ENCODE measurements around the gene TGFB2. TPM values are rescaled to one million over a fixed set of nuclear protein-coding genes. Genes with fewer than 3 reads are reported as not detected.

Gene TGFB2
- total RNA-seq, 1 experiment from 2014 or later: 0.92 TPM

DNA sequence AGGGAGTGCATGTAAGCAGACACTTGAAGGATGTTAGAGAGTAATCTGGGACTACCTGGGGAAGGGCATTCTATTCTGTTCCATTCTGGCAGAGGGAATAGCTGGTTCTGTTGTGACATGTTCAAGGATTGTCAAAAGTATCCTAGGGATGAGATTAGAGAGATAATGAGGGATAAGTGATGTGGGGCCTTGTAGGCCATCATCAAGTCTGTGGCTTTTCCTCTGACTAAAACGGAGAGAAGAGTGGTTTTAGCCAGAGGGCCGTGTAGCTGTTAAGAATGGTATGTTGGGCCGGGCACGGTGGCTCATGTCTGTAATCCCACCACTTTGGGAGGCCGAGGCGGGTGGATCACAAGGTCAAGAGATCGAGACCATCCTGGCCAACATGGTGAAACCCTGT is 23.6 kb downstream of the TGFB2 start:
- DNase-seq: no peak
- H3K36me3 ChIP-seq: no peaks in the 10 kb centered on the region
- H3K4me3 ChIP-seq: no peak overlapping the region
- no peaks in the 10 kb centered on the region for H3K27me3 ChIP-seq
- no peaks in the 10 kb centered on the region for H3K9me3 ChIP-seq

DNA sequence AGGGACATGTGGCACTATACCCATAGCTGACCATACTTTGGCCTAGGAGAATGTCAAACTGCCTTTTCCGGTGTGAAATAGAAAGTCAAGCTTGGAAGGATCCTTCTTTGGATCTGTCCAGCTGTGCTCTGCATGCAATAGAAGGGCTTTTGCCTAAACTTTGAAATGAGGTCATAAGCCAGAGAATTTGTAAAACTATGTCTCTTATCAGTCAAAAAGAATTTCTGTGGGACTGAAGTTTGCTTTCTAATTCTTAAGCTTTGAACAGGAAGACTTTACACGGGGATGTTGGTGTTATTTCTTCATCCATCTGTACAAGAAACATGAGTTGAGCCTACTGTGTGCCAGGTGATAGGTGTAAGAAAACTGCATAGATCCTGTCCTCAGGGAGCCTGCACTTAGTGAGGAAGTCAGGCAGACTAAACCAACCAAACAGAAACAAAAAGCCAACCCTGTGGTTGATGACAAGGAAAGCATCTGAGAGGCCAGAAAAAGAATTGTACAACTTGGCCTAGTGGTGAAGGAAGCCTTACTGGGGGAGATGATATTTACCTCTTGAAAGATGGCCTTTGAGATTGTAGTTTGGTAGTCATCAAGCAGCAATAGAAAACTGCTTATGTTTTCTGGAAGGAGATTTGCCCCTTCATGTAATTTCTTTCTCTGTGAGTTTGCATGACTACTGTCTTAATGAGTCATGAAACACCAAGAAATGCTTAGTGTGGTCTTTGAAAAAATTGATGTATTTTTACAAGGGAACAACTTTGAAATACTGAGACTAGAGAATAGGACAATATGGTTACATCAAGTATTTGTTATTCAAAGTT is 24.8 kb downstream of the TGFB2 start:
- Histone ChIP-seq H3K4me3 (no peak overlapping the region), H3K9me3 (no peaks in the 10 kb centered on the region), H3K36me3 (no peaks in the 10 kb centered on the region), H3K27me3 (no peaks in the 10 kb centered on the region)
- DNase-seq: no peak

DNA sequence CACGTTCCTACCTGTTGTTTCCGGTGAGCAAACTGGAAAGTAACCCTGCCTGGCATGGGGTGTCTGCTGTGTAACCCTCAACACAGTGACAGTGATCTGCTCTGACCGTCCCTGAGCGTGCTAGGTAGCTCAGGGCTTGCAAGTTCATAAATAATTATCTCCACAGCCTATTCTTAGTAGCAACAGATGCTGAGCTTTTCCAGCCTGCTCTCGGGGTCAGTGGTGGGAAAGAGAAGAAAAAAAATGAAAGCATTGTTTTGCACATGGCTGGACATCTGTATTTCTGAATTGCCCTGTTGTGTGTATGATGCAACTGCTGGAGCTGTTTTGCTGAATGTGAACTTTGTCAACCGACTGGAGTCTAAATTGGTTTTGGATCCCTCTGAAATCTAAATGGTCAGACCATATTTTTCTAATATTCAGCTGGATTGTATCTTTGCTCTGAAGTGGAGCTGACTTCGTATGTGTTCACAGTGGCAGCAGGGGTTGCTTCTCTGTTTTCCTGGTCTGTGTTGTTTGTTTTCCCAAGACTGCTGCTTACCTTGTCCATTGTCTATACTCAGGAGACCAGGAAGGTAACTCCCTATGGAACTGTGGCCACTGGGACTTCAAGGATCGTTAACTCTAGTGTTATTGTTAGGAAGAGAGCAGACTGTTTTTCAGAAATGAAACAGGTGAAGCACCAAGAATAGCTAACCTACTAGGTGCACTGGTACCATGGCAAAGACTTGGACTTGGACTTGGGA is 27.0 kb downstream of the TGFB2 start:
- no peak for DNase-seq

DNA sequence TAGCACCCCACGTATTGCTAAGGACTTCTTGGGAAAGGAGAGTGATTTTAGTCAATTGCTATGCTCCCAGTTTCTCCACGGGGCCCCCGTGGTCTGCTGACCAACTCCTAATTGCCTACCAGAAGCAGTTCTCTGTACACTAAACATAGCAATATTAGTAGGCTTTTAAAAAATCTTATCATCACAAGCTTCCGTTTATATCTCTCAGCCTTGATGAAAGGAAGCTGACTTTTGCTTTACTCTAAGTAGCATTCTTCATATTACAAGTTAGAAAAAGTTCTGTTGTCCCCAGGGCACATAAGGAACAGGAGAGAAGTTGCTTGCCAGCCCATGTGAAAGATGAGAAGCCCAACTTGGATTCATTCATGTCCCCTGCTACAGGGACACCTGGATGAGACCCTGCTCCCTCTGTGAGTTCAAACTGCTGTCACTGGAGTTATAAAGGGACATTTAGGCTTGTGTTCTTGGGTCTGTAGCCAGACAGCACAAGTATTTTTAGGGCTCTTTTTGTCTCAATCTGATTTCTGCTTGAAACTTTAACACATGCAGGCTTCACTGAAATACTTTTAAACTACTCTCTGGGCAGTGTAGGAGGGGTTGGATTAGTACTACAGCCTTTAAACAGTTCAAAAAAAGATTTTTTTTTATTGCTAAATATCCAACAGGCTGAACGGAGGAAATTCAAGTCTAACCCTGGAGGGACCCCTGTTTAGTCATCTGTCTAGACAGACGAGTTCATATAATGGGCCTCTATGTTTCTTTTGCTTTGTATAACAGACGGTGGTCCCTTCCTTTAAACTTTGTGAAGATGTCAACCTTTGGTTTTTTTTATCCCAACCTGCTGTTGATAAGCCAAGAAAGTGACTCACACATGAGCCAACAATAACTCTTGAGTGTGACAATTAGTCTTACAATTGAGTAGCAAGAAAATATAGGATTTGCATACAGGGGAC is 29.5 kb downstream of the TGFB2 start:
- Histone ChIP-seq H3K36me3 (no peaks in the 10 kb centered on the region), H3K27me3 (no peaks in the 10 kb centered on the region), H3K9me3 (no peaks in the 10 kb centered on the region), H3K4me3 (no peak overlapping the region)
- DNase-seq: no peak

More for the DNA sequence above, 27.0 kb downstream of the TGFB2 start:
- Histone ChIP-seq H3K9me3 (no peaks in the 10 kb centered on the region), H3K27me3 (no peaks in the 10 kb centered on the region), H3K36me3 (no peaks in the 10 kb centered on the region), H3K4me3 (no peak overlapping the region)

DNA sequence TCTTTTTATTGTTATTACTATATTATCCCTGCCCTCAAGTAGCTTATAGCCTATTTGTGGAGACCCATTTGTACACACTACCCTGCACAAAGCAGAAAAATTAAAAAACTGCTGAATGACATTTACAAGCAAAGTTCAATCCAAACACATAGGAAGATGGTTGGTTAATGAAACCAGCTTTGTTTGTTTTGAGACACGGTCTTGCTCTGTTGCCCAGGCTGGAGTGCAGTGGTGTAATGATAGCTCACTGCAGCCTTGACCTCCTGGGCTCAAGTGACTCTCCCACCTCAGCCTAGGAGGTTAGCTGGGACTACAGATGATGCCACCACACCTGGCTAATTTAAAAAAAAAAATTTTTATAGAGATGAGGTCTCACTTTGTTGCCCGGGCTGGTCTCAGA is 31.6 kb downstream of the TGFB2 start:
- no peaks in the 10 kb centered on the region for H3K27me3 ChIP-seq
- H3K4me3 ChIP-seq: no peak overlapping the region
- no peaks in the 10 kb centered on the region for H3K36me3 ChIP-seq
- peak; percentile 47 for DNase-seq
- H3K9me3 ChIP-seq: no peaks in the 10 kb centered on the region

DNA sequence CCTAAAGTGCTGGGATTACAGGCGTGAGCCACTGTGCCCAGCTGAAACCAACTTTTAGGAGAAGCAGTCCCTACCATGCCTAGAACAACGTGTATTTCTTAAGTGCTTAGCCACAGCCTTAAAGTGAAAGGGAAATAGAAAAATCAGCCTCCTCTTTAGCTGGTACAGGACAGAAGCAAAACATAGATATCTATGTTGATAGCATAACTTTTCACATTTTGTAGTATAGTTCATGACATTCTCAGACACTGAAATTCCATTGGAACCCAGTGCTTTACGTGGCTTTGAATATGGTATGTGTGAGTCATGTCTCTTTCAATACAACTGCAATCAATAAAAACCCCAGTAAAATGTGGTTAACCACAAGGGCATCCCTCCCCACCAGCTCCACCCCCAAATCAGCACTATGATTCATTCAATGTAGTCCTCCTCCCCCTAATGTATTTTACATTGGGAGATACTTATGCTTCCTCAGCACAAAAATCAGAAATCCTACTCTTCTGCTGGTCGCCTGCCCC is 32.1 kb downstream of the TGFB2 start:
- peak; percentile 86 for DNase-seq
- H3K9me3 ChIP-seq: no peaks in the 10 kb centered on the region
- no peaks in the 10 kb centered on the region for H3K36me3 ChIP-seq
- H3K27me3 ChIP-seq: no peaks in the 10 kb centered on the region
- no peak overlapping the region for H3K4me3 ChIP-seq

DNA sequence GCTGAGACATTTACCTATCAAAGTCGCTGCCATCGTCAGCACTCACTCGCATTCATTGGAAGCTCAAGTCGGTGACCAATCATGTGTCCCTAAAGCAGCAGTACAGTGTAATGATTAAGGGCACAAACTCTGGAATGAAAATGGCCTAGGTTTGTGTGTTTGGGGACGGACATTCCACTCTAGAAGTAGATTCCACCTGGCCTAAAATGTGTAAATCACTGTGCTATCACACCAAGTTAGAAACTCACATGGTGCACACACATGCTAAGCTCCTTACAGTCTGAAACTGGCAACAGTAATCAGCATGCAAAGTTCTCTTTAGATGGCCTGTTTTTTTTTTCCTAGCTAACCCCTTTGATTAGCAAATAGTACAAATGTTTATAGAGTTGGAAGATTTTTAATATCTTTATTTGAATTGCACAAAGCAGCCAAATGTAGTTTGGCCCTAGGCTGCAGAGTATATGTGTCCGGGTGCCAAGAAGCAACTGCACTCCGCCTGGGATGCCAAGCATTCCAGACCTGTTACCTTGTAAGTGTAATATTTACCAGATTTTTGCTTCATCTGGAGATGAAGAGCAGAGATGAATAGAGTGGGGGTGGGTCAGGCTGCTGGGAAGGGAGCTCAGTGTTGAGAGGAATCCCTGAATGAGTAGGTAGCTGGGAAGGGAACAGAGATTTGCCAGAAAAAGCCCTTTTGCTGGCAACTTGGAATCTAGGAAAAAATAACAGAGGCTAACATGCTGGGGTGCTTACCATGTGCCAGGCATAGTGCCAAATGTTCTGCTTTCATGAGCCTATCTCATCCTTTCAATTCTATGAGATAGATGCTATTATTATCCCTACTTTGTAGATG is 35.2 kb downstream of the TGFB2 start:
- H3K36me3 ChIP-seq: no peaks in the 10 kb centered on the region
- no peaks in the 10 kb centered on the region for H3K9me3 ChIP-seq
- peak; percentile 95 for DNase-seq
- no peak overlapping the region for H3K4me3 ChIP-seq
- H3K27me3 ChIP-seq: no peaks in the 10 kb centered on the region

DNA sequence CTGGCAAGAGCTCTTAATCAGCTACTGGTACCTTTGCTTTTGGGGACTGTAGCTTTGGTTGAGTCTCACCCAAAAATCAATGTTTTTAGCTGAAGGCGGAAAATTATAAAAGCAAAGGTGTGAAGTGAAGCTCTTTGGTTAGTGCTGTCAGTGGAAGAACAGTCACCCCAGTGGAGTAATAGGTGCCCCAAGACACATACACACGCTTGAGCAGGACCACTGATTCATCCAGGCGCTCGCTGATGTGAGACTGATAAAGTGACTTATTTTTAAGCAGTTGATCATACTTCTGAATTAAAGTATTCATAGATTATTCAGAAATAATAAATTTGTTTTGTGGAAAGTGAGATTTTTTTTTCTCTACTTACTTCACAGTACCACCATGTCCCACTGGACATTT is 37.1 kb downstream of the TGFB2 start:
- Histone ChIP-seq H3K27me3 (no peaks in the 10 kb centered on the region), H3K9me3 (no peaks in the 10 kb centered on the region), H3K4me3 (no peak overlapping the region), H3K36me3 (no peaks in the 10 kb centered on the region)
- no peak for DNase-seq

DNA sequence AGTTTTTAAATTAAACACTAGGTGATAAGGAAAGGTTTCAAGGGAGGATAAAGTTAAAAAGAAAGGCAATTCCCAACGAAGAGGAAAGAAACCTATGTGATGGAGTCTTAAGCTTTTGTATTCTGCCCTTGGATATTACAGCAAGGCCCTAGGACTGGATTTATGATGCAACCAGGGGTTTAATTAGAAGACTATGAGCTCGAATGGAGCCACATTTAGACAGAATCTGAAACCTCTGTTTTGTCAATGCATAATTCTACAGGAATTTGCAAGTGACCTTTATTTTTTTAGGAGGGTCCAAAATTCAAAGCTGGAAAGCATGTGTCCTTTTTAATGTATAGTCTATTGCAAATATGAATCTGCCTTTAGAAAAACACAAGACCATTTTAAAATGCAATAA is 37.9 kb downstream of the TGFB2 start:
- H3K9me3 ChIP-seq: no peaks in the 10 kb centered on the region
- H3K27me3 ChIP-seq: no peaks in the 10 kb centered on the region
- H3K4me3 ChIP-seq: no peak overlapping the region
- DNase-seq: no peak
- no peaks in the 10 kb centered on the region for H3K36me3 ChIP-seq

DNA sequence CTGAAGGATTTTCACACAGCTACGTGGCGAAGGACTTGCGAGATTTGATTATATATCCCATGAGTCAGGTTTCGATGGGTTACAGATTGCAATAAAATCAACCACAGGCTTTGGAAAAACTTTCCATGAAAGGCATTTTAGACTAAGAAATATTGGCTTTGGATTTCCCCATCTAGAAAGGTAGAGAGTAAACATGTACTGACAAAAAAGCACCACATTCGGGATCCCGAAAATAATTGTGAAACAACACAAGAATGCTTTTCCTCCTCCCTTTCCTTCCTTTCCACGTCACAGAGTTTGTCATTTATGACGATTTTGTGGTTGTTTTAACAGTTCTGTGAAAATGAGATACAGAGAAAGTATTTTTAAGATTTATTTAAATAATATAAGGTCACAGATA is 38.5 kb downstream of the TGFB2 start:
- Histone ChIP-seq H3K27me3 (no peaks in the 10 kb centered on the region), H3K9me3 (no peaks in the 10 kb centered on the region), H3K36me3 (no peaks in the 10 kb centered on the region), H3K4me3 (no peak overlapping the region)
- no peak for DNase-seq

DNA sequence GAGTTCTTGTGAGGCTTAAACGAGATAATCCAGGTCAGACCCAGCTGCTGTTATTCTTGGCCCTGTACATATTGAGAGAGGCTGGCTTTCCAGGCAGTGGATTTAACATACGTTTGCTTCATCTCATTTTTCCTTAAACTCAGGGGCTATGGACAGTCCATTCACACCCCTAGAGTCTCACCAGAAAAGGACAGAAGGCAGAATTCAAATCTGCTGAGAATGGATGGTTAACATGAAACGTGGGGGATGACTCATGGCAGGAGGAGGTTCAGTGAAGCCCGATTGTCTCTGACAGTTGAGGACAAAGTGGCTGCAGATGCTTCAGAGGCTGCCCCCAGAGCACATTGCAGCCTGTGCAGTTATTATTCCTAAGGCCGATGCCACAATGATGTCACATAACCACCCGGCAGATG is 39.5 kb downstream of the TGFB2 start:
- no peaks in the 10 kb centered on the region for H3K9me3 ChIP-seq
- no peaks in the 10 kb centered on the region for H3K27me3 ChIP-seq
- DNase-seq: no peak
- H3K4me3 ChIP-seq: no peak overlapping the region
- no peaks in the 10 kb centered on the region for H3K36me3 ChIP-seq

DNA sequence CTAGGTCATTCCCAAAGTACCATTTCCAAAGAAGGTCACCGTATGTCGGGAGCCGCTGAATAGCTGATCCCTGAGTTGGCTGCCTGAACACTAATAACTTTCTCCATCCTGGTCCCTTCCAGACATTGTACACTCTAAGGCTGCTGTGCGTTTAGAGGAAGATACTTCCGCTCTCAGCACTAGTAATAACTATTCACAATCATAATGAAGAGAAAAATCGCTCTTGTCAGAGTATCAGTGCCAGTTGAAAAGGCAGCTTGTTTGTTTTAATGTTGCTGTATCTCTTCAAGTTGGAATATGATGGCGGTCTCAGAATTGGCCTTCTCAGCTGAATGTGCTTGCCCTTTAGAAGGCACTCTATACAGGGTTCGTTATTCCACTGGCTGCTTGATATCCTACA is 43.5 kb downstream of the TGFB2 start:
- DNase-seq: no peak
- H3K9me3 ChIP-seq: no peaks in the 10 kb centered on the region
- H3K4me3 ChIP-seq: no peak overlapping the region
- no peaks in the 10 kb centered on the region for H3K27me3 ChIP-seq
- no peaks in the 10 kb centered on the region for H3K36me3 ChIP-seq

DNA sequence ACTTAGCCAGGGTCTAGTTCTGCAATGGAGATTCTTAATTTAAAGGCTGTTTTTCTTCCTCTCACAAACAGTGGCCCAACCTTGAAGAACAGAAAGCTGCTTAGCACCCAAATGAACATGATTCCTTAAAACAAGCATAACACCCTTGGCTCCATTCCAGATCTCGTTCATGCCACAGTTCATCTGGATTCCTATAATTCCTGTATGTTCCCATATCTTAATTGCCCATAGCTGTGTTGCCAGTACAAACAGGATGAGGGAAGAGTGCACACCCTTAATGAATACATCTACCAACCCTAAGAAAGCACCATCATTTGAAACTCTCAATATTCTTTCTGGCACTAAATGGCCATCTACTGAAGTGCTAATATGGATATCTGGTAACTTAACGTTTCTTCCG is 45.5 kb downstream of the TGFB2 start:
- no peaks in the 10 kb centered on the region for H3K36me3 ChIP-seq
- no peak for DNase-seq
- no peak overlapping the region for H3K4me3 ChIP-seq
- H3K27me3 ChIP-seq: no peaks in the 10 kb centered on the region
- no peaks in the 10 kb centered on the region for H3K9me3 ChIP-seq

DNA sequence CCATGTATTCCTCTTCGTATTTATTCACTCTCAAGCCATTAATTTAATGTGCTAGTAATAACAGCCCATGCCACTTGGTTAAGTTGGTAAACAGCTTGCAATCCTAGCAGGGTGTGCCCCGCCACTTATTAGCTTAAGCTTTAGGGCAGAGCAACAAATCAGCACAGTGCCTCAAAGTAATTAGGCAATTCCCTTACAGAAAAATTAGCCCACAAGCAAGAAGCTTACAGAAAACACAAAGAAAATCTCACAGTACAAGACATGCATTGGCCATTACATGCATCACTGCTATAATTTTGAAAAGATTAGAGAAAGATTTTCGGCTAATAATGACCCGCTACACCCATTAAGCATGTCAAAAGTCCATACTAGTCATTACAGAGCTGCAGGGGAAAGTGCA is 47.6 kb downstream of the TGFB2 start:
- H3K36me3 ChIP-seq: no peaks in the 10 kb centered on the region
- no peaks in the 10 kb centered on the region for H3K9me3 ChIP-seq
- DNase-seq: no peak
- no peak overlapping the region for H3K4me3 ChIP-seq
- no peaks in the 10 kb centered on the region for H3K27me3 ChIP-seq

DNA sequence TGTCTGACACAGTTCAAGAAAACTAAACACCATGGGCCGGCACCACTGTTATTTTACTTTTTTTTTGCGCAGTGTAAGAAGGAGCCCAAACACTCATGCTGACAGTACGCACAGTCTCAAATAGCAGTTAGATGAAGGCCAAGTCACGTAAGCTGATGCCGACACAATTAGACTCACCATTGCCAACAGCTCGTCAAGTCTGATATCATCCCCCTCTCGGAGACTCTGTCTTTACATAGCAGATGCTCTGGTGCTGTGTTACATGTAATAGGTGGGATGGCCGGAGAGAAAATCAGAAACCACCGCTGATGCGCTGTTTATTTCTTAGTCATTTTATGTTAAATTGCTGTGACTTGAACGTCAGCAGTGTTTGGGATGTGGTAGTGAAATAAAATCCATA is 49.3 kb downstream of the TGFB2 start:
- peak; percentile 75 for DNase-seq
- Histone ChIP-seq H3K4me3 (no peak overlapping the region), H3K9me3 (peaks cover 3% of the 10 kb centered on the region; the same call in 1 of the 2 replicates), H3K27me3 (no peaks in the 10 kb centered on the region), H3K36me3 (no peaks in the 10 kb centered on the region)

DNA sequence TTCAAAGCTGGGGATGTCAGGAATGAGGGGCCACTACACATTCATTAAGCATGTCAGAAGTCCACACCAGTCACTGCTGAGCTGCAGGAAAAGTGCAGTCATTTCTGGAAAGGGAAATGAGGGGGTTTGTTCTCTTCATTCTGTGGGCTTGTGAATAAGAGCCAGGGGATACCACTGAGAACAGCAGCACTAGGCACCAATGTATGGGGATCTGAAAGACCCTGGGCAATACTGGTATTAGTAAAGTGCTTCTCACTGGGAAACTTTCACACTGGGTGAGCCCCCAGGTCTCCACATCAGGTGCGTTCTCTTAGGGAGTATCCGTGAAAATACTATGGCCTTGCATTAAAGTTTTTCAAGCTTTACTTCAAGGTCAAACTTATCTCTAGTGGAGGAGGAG is 49.9 kb downstream of the TGFB2 start:
- Histone ChIP-seq H3K27me3 (no peaks in the 10 kb centered on the region), H3K36me3 (no peaks in the 10 kb centered on the region), H3K4me3 (no peak overlapping the region), H3K9me3 (peaks cover 9% of the 10 kb centered on the region)
- DNase-seq: no peak
